ENCODE data around the gene NOTCH4. TPM values are rescaled to one million over a fixed set of nuclear protein-coding genes. Genes with fewer than 3 reads are reported as not detected.

NOTCH4 gene
- total and polyA plus RNA-seq, 9 of the 15 experiments (the other 6 are each of a cell fraction or from before 2014, with no cell fraction given): 0.24 to 4.3 (median 1.7) TPM

DNA sequence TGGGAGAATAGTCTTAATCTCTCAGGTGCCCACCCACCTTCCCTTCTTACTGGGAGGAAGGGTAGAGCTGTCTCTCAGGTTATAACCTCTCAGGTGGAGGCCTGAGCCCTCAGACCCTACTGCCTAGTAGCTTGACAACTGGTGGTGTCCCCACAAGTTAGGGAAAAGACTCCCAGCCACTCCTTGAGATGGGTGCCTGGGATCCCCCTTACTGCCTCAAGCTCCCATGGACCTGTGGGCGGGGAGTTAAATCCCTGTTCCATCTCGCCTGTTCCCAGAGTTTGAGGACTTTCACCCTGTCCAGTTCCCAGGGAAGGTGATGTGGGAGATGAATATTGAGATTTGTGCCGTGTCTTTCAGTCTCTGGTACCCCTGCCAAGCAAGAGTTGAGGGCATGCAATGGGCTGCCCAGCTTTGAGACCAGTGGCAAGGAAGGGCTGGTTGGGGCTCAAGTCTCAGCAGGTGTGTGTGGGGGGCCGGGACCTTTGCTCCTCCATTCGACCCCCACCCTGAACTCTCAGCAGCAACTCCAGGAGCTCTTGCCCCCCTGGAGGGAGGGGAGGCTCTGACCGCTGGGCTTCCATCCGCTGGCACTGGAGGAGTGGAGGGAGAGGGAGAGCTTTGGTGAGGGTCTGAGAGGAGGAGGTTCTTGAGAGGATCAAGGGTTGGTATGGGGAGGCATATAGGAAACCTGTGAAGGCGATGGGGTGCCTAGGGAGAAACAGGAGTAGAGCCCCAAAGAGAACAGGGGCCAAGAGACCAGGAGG lies 32.8 kb downstream of the NOTCH4 start (continued):
- TF ChIP-seq, protein P1, sequence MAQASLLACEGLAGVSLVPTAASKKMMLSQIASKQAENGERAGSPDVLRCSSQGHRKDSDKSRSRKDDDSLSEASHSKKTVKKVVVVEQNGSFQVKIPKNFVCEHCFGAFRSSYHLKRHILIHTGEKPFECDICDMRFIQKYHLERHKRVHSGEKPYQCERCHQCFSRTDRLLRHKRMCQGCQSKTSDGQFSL (CRISPR knock-in tag; IDR thresholded peaks at IDR 0.05): peak; percentile 49; the same call in 1 of the 2 replicates
- TF ChIP-seq, protein P1 (tag; IDR thresholded peaks at IDR 0.05): no peak
- TF ChIP-seq GABPB1 (CRISPR knock-in tag; IDR thresholded peaks at IDR 0.05) (peak; percentile 24; the same call in 1 of the 2 replicates), ZBTB1 (CRISPR knock-in tag; IDR thresholded peaks at IDR 0.05; ENCODE audit: borderline replicate concordance, low read depth) (0 out of 2 replicates have a peak, but pooled peaks have one; percentile 25), ZNF143 (CRISPR knock-in tag; IDR thresholded peaks at IDR 0.05) (0 out of 2 replicates have a peak, but pooled peaks have one; percentile 30)

DNA sequence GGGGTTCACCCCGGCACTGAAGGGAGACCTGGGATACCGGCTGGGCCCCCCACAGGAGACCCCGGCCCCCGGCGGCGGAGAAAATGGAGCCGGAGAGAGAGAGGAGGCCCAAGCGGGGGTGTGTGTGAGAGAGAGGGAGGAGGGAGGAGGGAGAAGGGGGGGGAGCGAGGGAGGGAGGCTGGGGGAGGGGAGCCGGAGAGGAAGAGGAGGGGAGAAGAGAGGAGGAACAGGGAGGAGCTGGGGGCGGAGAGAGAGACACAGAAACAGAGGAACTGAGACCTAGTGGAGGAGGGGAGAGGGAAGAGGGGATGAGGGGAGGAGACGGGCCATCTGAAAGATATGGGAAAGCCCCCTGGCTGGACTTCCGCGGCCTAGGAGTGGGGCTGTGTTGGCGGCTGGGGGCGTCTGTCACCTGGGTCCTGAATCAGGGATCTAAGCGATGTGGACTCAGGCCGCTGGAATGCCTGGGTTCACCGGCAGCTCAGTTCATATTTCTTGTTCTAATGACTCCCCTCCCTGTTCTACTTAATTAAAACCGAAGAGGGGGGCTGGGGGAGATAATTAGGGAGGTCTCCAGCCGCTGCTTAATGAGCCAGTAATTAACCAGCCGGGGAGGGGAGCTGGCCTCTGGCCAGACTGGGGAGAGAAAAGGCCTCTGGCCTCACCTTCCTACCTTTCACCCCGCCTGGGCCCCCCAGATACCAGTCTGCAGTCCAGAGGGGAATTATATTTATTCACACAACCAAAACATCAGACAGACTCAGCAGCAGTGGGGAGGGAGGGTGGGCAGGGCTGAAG lies 33.6 kb downstream of the NOTCH4 start, which contains the start of gene PBX2:
Gene PBX2 (minus strand): TSS at position 149 of the 798 bp plus-strand sequence. CDS start 287 bp downstream, outside the sequence.
- Histone ChIP-seq H3K27ac (ENCODE audit: extremely low read depth, low read depth, low read length) (peak within 1 kb of the TSS; percentile 93), H4K20me1 (replicated peaks; ENCODE audit: control insufficient read depth, insufficient read depth, low read length) (no peaks in the 10 kb centered on the region), H3K4me1 (replicated peaks in 1 of 2; ENCODE audit: control insufficient read depth in 2 of 2, insufficient read depth in 2 of 2, low read length in 2 of 2) (peaks cover 72 to 77% of the 10 kb centered on the region in 2 experiments), H3K36me3 (ENCODE audit: control insufficient read depth, insufficient read depth, low read length) (peaks cover 33% of the 10 kb centered on the region; the same call in 2 of the 3 replicates), H3K9me3 (replicated peaks; ENCODE audit: control insufficient read depth, insufficient read depth, low read depth, low read length) (no peaks in the 10 kb centered on the region), H2AFZ (ENCODE audit: low read depth, low read length) (peak within 1 kb of the TSS; percentile 63), H3K4me2 (ENCODE audit: insufficient read depth, low read length) (peak within 1 kb of the TSS; percentile 96), H3K27me3 (ENCODE audit: control insufficient read depth in 2 of 2, insufficient read depth in 2 of 2, low read length in 2 of 2) (no peaks in the 10 kb centered on the region), H3K79me2 (ENCODE audit: control insufficient read depth, insufficient read depth, low read length) (peaks cover 63% of the 10 kb centered on the region), H3K4me3 (peak within 1 kb of the TSS; percentile 79), H3K9ac (ENCODE audit: insufficient read depth in 1 of 2, low read depth in 2 of 2, low read length in 2 of 2) (peak within 1 kb of the TSS; percentile 89 to 95), H3K9me1 (ENCODE audit: control insufficient read depth, insufficient read depth, low read length) (no peaks in the 10 kb centered on the region)
- in situ Hi-C loops (cut with MboI) (no loop called here), intact Hi-C loops (cut with micrococcal nuclease) (loop anchor here (10.0 kb wide), 1 partner anchor 285 kb away; the partner anchor contains the start of gene ZBTB12)
- ChIA-PET POLR2A (interaction anchor here (0.6 to 2.5 kb wide), 10 partner anchors 8 to 782 kb away, joined by 3 to 10 read pairs (median 4); partner anchors contain the start of gene FKBPL), CTCF (ENCODE audit: low intra/inter-chr PET ratio) (no interaction called here)
- BruUV-seq (replicated peaks): TSS peak; percentile 92
- ATAC-seq (peak; percentile 72), DNase-seq (ENCODE audit: extremely low read depth in 1 of 4, low spot score in 3 of 4) (peak; percentile 85 to 98 (median 90)), FAIRE-seq (peak; percentile 87)
- 2% methylated on average over 11 of the region's 23 CpGs for WGBS (ENCODE audit: insufficient coverage, low coverage, missing lambda C conversion rate)
- TF ChIP-seq ZFP1 (CRISPR knock-in tag; IDR thresholded peaks at IDR 0.05): no peak
- no peak for TF ChIP-seq KLF1 (tag; IDR thresholded peaks at IDR 0.05)
- peak; percentile 37; the same call in 1 of the 2 replicates for TF ChIP-seq SMARCC2 (IDR thresholded peaks at IDR 0.05; ENCODE audit: low read depth)
- no peak for TF ChIP-seq SNRNP70 (optimal IDR thresholded peaks at IDR 0.05; ENCODE audit: low read depth, low read length)
- TF ChIP-seq, protein P2, sequence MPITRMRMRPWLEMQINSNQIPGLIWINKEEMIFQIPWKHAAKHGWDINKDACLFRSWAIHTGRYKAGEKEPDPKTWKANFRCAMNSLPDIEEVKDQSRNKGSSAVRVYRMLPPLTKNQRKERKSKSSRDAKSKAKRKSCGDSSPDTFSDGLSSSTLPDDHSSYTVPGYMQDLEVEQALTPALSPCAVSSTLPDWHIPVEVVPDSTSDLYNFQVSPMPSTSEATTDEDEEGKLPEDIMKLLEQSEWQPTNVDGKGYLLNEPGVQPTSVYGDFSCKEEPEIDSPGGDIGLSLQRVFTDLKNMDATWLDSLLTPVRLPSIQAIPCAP (CRISPR knock-in tag; IDR thresholded peaks at IDR 0.05; ENCODE audit: borderline replicate concordance): no peak
- TF ChIP-seq ZNF197 (CRISPR knock-in tag; IDR thresholded peaks at IDR 0.05; ENCODE audit: low read depth): no peak
- TF ChIP-seq KLF16 (IDR thresholded peaks at IDR 0.05): no peak
- TF ChIP-seq, protein P3, sequence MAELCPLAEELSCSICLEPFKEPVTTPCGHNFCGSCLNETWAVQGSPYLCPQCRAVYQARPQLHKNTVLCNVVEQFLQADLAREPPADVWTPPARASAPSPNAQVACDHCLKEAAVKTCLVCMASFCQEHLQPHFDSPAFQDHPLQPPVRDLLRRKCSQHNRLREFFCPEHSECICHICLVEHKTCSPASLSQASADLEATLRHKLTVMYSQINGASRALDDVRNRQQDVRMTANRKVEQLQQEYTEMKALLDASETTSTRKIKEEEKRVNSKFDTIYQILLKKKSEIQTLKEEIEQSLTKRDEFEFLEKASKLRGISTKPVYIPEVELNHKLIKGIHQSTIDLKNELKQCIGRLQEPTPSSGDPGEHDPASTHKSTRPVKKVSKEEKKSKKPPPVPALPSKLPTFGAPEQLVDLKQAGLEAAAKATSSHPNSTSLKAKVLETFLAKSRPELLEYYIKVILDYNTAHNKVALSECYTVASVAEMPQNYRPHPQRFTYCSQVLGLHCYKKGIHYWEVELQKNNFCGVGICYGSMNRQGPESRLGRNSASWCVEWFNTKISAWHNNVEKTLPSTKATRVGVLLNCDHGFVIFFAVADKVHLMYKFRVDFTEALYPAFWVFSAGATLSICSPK (IDR thresholded peaks at IDR 0.05; ENCODE audit: borderline replicate concordance): no peak
- TF ChIP-seq FOXK1 (CRISPR knock-in tag; IDR thresholded peaks at IDR 0.05; ENCODE audit: borderline replicate concordance): no peak

Measured in K562 (cell line).